IMR-90 (cell line): ENCODE measurements around the gene MCTP1.

Source experiments
- BHLHE40 ChIP-seq: fragments of 150-350 bp; IDR thresholded peaks from 2 replicates; pipeline ENCODE4 v1.6.1; 2016; ENCODE audit warnings: mild to moderate bottlenecking, low read depth, low read length
- MXI1 ChIP-seq: IDR thresholded peaks from 2 replicates; pipeline ENCODE4 v1.6.1; 2012; ENCODE audit warnings: low read depth, mild to moderate bottlenecking, low read length, moderate library complexity, borderline replicate concordance
- POLR2A ChIP-seq: IDR thresholded peaks from 2 replicates; pipeline ENCODE4 v1.6.1; 2012; ENCODE audit warnings: mild to moderate bottlenecking, low read depth, low read length
- RCOR1 ChIP-seq: IDR thresholded peaks from 2 replicates; pipeline ENCODE4 v1.6.1; 2012; ENCODE audit warnings: mild to moderate bottlenecking, low read length, improper control_type of control experiment; ENCODE audit not compliant: insufficient replicate concordance
- RFX5 ChIP-seq: IDR thresholded peaks from 2 replicates; pipeline ENCODE4 v1.8.0; 2012; ENCODE audit warnings: low read depth, mild to moderate bottlenecking, low read length, moderate library complexity
- TF ChIP-seq, protein P1 (sequence below): conservative IDR thresholded peaks from 2 replicates; pipeline ENCODE4 v1.5.1; 2012; ENCODE audit warnings: mild to moderate bottlenecking, low read depth, low read length, improper control_type of control experiment

DNA sequence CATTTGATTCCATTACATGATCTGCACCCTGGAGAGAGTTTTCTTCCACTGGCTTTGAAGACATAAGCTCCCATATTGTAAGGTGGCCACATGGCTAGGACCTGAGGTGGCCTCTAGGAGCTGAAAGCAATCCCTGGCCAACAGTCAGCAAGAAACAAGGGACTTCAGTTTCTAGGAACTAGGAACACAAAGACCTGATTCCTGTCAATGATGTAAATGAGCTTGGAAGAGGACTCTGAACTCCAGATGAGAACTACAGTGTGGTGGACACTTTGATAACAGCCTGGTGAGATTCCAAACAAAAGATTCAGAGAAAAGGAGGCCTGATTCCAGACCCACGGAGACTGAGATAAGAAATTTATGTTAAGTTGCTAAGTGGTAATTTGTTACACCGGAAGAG, 129.0 kb downstream of the MCTP1 start:
- TF ChIP-seq RCOR1 = no peak
- TF ChIP-seq RFX5 = no peak
- TF ChIP-seq, protein P1, sequence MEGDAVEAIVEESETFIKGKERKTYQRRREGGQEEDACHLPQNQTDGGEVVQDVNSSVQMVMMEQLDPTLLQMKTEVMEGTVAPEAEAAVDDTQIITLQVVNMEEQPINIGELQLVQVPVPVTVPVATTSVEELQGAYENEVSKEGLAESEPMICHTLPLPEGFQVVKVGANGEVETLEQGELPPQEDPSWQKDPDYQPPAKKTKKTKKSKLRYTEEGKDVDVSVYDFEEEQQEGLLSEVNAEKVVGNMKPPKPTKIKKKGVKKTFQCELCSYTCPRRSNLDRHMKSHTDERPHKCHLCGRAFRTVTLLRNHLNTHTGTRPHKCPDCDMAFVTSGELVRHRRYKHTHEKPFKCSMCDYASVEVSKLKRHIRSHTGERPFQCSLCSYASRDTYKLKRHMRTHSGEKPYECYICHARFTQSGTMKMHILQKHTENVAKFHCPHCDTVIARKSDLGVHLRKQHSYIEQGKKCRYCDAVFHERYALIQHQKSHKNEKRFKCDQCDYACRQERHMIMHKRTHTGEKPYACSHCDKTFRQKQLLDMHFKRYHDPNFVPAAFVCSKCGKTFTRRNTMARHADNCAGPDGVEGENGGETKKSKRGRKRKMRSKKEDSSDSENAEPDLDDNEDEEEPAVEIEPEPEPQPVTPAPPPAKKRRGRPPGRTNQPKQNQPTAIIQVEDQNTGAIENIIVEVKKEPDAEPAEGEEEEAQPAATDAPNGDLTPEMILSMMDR = no peak
- no peak for TF ChIP-seq BHLHE40
- TF ChIP-seq MXI1 = no peak
- no peak for TF ChIP-seq POLR2A
